HG02938 (cell line): ENCODE measurements around the gene DHRS3.

Experiments
- ATAC-seq: cut with Tn5 transposase; IDR thresholded peaks from one replicate; pipeline ENCODE4 v1.9.1; 2021; ENCODE audit warnings: mild to moderate bottlenecking, moderate library complexity; ENCODE audit not compliant: unreplicated experiment

The DHRS3 gene

DNA sequence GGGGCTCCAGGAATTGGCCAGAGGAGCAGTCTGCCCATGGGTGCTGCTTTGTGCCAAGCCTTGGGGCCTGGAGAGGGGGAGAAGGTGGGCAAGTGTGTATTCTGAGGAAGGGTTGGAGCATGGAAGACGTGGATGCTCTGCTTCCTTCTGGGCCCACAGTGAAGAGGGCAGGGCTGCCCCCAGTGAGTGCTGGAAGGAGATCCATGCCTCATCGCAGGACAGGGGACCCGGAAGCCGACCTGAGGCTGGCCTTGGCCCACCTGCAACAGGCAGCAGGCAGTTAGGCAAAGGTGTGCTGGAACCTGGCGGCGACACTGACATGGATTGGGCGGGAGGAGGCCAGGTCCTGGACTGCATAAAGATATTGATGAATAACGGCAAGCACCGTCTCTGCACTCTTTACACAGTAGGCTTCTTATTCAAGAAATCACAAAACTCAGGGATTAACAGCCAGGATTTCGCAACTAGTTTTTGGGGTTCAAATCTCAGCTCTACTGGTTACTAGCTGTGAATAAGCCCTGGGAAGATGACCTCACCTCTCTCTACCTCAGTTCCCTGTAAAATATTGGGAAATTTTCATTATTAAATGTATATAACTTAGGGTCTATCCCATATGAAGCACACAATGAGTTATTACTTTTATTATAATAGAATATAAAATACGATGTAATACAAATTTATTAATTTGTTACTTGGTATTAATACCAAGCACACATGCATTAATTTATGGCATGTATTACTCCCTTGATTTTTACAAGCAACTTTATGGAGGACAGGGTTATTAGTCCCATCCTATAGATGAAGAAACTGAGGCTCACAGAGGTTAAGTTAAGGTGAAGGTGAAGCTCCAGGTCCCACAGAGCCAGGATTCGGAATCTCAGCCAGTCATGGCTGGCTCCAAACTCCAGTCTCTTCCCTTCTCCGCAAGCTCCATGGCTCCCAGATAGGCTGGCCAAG, 62.3 kb downstream of the DHRS3 start:
- no peak for ATAC-seq

DNA sequence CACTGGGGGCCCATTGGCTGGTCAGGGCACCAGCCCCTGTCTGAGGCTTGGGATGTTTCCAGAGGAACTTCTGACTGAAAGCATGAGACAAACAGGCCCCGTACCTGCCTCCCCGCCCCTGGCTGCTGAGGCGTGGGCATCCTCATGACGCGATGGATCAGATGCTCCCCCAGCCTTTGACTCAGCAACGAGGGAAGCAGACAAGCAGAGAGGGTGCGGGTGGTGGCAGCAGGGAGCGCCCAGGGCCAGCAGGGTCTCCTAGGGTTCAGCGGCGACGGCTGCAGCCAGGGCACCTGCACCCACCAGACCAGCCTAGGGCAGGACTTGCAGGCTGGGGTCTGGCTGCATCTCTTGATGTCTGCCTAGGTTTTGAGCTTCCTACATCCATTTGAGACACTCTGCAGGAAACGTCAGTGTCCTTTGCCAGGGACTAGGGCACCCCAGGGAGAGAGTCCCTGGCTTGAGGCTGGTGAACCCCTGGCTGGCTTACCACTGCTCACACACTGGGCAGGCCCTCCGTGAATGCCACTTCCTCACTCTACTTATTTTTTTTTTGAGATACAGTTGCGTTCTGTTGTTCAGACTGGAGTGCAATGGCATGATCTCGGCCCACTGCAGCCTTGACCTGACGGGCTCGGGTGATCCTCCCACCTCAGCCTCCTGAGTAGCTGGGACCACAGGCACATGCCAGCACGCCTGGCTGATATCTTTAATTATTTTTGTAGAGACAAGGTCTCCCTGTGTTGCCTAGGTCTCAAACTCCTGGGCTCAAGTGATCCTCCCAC, 63.3 kb downstream of the DHRS3 start:
- no peak for ATAC-seq

DNA sequence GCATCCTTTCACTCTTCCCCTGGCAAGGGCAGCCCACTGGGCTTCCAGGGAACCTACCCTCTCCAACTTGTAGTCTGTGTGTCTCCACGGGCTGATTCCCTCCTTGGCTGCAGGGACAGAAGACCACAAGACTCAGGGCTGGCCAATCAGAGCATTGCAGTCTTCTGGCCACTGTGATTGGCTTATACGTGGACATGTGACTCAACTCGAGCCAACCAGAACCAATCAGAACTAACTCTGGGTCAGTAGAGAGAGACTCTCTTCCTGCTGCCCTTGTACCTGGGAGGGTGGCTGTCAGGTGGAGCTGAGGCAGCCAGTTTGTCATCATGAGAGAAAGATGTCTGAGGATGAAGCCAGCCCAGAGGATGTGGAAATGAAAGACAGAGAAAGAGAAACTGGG, 64.0 kb downstream of the DHRS3 start:
- ATAC-seq: no peak

DNA sequence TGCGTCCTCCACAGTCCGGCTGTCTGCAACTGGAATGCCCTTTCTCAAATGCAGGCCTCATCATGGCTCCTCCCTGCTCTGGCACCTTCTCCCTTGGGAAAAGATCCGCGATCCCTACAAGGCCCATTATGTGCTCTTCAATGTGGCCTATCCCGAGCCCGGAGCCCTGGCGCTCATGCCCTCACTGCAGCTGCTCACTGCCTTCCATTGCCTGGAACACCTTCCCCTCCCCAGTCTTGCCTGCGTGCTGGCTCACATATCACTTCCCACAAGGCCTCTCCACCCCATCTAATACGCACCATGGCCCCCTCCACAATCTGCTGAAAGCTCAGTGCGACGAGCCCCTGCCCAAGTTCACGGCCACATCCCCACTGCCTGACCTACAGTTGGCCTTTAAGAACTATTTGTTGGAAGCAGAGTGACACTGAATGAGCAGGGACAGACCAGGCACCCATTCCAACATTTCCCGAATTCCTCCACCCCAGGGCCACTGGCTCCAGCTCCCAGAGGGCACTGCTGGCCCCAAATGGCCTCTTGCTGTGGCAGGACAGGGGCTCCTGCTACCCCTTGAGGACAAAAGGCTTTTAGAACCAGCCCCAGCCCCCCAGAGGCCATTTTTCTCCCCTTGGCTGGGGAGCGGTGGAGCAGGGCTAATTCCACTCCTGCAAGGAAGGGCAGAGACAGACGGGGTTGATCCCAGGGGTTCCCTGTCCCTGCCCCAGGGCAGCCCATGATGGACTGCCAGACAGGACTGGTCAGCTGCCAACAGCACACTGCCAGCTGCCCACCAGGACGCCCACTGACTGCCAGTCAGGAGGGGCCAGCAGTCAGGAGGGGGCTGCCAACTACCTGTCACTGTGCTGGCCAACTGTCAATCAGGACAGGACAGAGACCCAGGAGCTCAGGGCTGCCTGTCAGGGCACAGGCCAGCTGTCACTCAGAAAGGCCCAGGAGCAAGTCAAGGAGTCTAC, 64.8 kb downstream of the DHRS3 start:
- no peak for ATAC-seq

DNA sequence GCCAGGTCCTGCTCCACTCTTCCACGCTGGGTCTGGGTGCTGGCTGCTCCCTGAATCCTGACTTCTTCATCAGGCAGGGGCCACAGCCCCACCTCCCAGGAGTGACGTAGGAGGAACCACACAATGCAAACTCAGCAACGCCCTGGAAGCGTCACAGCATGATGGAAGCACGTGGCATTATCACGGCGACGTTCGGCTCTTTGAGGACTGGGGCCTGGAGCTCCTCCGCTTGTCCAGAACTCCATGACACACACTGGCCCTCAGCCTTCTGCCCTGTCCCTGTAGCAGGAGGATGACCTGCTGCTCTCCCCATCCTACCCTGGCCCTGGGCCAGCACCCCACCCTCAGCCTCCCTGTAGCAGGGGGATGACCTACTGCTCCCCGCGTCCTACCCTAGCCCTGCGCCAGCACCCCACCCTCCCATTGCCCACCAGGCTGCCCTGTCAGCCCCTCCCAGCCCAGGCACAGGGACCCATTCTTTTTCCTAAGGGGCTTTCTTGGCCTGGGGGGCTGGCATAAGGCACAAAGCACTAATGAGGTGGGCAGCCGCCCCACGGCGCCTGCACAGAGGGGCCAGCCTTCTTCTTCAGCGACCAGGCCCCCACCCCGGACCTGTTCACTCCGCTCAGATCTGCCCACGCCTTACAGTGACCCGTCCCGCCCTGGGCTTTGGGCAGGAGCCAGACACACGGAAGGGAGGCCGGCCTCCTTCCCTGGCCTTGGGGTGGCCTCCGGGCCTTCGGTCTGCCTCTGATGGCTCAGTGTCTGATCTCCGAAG, 65.7 kb downstream of the DHRS3 start:
- ATAC-seq: no peak

DNA sequence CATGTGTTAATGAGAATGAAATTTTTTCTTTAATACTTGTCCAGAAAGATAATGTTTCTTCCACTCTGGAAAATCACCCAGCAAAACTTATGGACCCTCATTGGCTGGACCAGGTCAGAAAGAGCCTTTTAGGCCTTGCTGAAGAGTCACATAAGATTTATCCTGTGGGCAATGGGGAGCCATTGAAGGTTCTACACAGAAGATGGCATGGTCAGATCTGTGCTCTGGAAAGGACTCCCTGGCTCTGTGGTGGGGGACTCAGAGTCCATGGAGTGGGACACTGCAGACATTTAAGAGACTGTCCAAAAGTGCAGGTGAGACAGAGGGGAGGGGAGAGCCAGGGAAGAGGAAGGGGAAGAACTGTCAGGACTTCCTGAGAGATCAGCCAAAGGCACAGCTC, 66.4 kb downstream of the DHRS3 start:
- no peak for ATAC-seq

DNA sequence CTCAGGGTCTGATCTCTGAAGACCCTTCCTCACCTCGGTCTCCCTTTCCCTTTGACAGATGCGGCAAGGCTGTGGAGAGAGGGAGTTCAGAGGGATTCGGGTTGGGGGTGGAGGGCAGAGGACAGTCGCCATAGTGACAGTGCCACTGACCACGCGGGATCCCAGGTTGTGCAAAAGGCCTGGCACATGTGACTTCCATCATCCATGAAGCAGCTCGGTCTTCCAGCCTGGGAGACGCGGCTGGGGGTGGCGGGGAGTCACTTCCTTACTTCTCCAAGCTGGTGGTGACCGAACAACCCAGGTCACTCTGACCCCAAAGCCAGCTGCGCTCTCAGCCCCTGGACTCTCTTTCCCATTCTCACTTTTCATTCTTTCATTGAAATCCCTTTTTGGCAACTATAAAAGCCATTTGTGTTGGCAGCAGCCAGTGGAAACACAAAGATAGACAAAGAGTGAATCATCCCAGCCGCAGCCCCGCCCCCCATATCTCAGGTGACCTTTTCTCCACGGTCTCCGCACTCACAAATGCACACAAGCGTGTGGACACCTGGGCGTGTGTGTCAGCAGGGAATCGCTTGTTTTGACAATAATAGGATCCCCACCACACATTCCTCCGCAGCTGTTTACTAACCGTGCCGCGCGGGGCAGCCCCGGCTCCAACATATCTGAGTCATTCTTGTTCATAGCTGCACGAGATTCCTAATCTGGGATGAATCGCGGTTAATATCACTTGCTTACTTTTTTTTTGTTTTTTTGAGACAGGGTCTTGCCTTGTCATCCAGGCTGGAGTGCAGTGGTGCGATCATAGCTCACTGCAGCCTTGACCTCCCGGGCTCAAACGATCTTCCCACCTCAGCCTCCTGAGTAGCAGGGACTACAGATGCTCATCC, 68.3 kb downstream of the DHRS3 start:
- ATAC-seq: no peak

DNA sequence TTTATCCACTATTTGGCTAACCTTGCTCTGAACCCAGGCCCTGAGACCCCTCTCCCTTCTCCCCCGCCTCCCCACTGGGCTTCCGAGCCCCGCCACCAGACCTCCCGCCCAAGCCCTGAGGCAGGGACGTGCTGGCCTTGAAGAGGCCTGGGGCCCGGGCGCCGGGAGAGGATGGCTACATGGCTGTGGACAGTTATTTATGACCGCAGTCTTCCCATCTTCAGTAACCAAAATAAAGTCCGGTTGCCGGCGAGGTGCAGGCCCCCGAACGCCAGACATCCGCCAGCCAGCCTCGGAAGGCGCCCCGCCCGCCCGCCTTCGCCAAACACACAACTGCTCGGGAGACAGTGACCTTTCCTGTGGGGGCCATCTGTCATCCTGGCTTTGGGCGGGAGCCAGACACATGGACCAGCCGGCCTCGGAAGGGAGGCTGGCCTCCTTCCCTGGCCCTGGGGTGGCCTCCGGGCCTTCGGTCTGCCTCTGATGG, 69.0 kb downstream of the DHRS3 start:
- no peak for ATAC-seq

DNA sequence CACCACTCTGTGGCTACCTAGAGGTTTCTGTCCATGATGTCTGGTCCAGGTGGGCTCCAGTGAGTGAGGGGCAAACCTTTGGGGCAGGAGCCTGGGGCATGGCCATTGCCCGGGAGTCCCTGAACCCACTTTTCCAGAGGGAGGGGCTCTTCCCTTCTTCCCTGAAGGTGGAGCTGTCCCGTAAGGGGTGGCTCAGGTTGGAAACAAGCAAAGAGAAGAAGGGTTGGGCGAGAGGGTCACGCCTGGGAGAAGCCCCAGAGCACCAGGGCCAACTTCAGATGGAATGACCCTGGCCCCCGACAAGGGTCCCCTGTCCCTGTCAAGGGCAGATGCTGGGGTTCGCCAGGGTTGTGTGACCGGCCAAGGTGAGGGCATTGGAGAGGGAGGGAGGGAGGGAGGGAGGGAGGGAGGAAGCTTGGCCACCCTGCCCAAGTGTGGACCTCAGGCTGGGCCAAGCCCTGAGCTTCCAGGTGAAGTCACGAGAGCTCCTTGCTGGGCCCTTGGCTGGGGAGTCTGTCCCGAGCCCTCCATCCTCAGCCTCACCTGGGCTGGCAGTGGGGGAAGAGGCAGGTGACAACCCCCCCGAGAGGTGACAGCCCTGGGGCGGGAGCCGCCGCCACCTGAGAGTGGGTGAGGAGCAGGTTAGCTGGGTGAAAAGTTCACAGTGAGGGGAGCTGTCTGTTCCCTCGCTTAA, 69.6 kb downstream of the DHRS3 start:
- ATAC-seq: no peak

DNA sequence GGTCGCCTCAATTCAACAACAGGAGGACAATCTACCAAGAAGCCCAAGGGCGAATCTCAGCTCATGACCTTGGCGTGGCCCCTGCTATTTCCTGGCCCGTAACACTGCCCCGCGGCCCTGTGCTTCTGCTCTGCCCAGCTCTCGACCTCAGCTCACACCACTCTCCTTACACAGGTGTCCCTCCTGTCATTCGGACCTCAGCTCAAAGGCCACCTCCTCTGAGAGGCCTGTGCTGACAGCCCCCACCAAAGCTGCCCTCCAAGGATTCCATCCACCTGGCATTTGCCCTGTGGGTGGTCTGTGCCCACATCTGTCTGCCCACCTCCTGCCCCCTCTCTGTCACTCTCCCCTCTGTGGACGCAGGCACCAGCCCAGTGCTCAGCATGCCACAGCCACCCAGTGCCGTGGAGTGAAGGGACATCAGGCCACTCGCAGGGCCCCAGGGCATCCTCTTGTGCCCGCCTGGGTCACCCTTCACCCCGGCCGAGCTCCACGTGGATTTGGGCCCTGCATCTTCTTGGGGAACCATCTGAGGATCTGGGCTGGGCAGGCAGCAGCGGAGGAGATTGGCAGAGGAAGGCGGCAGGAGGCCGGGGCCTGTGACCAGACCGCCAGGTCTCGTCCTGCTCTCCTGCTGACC, 70.3 kb downstream of the DHRS3 start:
- ATAC-seq: no peak

DNA sequence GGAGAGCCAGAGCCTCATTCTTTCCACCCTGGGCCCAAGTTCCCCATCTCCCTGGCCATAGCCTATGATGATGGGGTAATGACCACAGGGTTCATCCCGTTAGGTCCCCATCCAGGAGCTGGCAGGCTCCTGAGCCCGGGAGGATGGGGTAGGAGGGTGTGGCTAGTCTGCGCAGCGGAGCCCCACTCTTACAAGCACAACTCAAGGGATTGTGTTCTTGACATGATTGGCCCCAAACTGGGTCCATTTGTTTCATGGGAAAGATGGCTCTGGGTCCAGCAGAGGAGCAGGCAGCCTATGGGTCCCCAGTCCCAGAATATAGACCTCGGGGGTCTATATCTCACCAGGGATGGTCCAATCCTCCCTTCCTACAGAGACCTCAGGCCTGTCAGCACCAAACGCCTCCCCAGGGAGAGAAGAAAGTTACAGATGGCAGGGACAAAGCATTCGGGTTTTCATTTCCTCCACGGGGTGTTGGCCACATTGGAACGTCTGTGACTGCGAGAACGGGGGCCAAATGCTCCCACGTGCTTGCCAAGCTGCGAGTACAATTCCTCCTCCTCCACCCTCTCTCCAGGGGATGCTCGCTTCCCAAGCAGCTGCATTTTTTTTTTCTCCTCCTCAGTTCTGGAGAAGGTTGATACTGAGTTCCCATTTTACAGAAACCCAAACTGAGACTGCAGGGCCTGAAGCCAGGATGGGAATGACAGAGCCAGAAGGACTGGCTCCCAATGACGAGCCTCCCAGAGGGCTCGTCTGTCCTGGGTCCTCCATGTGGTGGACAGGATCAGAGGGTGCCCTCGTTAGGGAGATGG, 71.0 kb downstream of the DHRS3 start:
- ATAC-seq: no peak

DNA sequence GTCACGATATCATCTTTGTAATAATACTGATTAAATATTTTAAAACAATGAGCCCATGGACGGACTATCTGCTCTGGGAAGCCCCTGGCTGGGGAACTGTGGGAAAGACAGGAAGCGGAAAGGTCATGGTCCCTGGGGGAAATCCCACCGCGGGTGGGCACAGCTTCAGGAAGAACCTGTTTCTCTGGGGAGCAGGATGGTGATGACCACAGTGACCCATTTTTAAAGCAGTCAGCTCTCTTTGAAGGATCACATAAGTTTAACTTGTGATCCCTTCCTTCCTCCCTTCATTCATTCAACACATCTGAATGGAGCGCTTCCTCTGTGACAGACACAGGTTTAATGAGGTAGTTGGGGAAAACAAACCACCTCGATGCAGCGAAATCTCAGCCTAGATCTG, 73.0 kb downstream of the DHRS3 start:
- no peak for ATAC-seq

DNA sequence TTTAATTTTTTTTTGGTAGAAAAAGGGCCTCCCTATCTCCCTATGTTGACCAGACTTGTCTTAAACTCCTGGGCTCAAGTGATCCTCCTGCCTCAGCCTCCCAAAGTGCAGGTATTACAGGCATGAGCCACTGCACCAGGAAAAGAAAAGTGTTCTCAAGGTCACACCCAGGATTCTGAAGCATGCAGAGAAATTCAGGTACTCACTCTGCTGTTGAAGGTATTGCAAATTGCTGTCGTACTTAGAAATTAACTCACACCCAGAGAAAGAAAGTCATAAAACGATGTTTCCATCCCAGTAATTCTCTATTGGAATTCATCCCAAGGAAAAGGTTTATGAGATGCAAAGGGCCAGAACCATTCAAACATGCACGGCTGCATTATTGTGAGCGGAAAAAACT, 73.7 kb downstream of the DHRS3 start:
- no peak for ATAC-seq

DNA sequence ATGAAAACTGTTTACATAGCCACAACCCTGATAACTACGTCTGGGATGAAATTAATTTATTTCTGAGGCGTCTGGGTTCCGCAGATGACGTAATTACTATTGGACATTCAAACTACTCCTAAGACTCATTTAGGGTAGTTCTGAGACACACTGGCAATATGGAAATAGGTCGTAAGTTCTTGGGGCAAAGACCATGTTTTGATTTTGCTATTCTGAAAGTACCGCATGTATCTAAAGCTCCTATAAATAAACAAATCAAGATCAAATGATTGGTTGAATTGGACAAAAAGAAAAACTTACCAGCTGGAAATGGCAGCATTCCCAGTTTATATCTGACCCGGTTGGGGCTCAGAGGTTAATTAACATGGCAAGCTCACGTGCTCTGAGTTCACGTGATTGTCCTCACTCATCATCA, 74.3 kb downstream of the DHRS3 start:
- no peak for ATAC-seq

DNA sequence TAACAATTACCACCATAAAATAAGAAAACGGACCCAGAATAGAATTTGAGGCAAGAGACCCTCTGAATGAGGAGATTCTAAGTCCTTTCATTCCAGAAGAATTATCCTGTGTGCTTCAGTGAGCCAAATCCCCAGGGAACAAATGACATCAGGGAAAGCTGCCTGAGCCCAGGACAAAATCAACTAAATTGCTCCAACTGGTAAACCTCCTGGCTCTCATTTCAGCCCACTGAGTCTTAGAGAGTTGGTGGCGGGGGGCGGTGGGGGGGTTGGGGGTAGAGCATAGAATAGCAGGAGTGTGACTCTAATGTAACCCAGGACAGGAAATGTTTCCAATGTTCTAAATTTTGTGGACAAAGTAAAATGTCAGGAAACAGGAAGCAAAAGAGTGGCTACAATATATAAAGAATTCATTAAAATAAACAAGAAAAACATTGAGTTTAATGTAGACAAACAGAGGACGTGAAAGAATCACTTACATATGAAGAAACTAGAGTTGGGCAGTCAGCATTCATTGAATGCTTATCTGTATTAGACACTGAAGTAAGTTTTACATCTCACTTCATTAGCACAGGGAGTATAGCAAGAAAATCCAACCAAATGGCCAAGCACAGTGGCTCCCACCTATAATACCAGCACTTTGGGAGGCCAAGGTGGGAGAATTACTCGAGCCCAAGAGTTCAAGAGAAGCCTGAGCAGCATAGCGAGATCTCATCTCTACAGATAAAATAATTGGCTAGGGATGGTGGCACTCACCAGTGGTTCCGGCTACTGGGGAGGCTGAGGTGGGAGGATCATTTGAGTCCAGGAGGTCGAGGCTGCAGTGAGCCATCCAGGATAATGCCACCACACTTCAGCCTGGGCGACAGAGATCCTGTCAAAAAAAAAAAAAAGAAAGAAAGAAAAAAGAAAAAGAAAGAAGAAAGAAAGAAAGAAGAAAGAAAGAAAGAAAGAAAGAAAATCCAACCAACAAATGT, 75.1 kb downstream of the DHRS3 start:
- no peak for ATAC-seq

DNA sequence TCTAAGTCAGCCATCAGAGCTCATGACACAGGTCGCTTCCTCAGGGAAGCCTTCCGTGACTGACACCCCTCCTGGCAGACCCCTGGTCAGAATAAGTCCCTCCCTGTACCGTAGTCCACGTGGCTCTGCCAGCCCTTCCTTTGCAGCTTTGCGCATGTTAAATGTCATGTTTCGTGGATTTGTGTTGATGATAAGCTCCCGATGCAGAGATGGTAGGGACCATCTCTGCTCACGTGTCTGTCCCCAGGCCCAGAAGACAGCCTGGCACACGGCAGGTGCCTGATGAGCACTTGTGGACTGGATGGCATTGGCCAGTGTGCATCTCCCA, 75.9 kb downstream of the DHRS3 start:
- ATAC-seq: no peak
